ENCODE measurements around the gene TEP1.
"Not testable (repeated sequence)": the region's sequence is repeated elsewhere in the genome, so short reads cannot be mapped to it uniquely, and the experiment has no call there.

TEP1 gene

DNA sequence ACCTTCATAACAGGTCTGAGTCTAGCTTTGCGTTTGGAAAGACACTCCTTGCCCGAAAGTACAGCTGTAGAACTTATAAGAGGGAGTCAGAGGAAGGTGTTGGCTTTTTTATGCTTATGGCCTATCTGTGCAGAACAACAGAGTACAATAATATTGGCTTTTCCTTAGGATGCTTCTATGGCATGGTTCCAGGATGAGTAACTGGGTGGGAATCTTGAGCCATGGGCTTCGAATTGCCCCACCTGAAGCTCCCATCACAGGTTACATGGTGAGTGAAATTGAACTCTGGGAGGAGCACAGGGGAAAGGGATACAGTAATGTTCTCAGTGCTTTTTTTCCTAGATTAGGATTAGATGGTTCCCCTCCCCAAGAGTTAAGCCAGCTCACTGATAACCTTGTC is 56.9 kb downstream of the TEP1 start:
- no peak for FAIRE-seq
- TF ChIP-seq SPI1 (IDR thresholded peaks at IDR 0.05; ENCODE audit: low read depth, low read length) = no peak
- TF ChIP-seq POLR2A (IDR thresholded peaks at IDR 0.05; ENCODE audit: low read depth, low read length) = no peak
- TF ChIP-seq POU2F2 (IDR thresholded peaks at IDR 0.05; ENCODE audit: low read depth, low read length) = no peak
- TF ChIP-seq TAF1 (IDR thresholded peaks at IDR 0.05; ENCODE audit: low read depth, low read length) = no peak
- TF ChIP-seq POLR2AphosphoS5 (IDR thresholded peaks at IDR 0.05; ENCODE audit: low read depth, low read length) = no peak
- no peak for TF ChIP-seq PAX5 (IDR thresholded peaks at IDR 0.05; ENCODE audit: insufficient read depth, low read length, severe bottlenecking)
- no peak for DNase-seq (ENCODE audit: insufficient read length, low spot score)

DNA sequence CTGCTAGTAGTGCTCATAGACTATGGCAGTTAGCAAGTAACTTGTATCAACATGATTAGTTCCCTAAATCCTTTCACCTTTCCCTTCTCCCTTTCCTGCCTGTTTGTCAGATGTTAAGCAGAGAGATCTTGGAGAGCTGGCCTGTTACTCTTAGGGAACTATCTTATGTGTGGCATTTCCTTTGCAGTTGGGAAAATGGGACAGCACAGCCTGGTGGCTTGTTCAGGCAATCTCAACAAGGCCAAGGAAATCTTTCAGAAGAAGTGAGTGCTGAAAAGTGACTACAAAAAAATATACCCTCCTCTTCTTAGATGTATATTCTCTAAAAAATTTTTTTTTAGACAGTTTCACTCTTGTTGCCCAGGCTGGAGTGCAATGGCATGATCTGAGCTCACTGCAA is 62.4 kb downstream of the TEP1 start:
- TF ChIP-seq POLR2AphosphoS5 (IDR thresholded peaks at IDR 0.05; ENCODE audit: low read depth, low read length) (no peak), TAF1 (IDR thresholded peaks at IDR 0.05; ENCODE audit: low read depth, low read length) (no peak), PAX5 (IDR thresholded peaks at IDR 0.05; ENCODE audit: insufficient read depth, low read length, severe bottlenecking) (no peak), POLR2A (IDR thresholded peaks at IDR 0.05; ENCODE audit: low read depth, low read length) (no peak), POU2F2 (IDR thresholded peaks at IDR 0.05; ENCODE audit: low read depth, low read length) (no peak), SPI1 (IDR thresholded peaks at IDR 0.05; ENCODE audit: low read depth, low read length) (no peak)
- no peak for FAIRE-seq
- no peak for DNase-seq (ENCODE audit: insufficient read length, low spot score)

DNA sequence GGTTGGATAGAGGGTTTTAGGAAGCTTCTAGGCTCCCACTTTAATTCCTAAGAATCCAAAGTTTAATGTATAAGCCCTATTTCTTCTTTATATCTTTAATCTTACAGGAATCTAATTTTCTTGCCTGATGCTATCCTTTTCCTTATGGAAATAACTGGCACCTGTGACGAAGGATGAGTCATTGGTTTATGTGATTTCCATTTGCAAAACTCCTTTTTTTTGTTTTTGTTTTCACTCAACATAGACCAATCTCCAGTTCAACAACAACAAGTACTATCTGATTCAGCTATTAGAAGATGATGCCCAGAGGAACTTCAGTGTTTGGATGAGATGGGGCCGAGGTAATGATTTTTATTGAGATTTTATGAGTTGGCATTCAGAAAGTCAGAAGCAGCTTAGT is 63.0 kb downstream of the TEP1 start:
- no peak for FAIRE-seq
- DNase-seq (ENCODE audit: insufficient read length, low spot score) = no peak
- TF ChIP-seq POLR2AphosphoS5 (IDR thresholded peaks at IDR 0.05; ENCODE audit: low read depth, low read length) (no peak), POU2F2 (IDR thresholded peaks at IDR 0.05; ENCODE audit: low read depth, low read length) (no peak), PAX5 (IDR thresholded peaks at IDR 0.05; ENCODE audit: insufficient read depth, low read length, severe bottlenecking) (no peak)

DNA sequence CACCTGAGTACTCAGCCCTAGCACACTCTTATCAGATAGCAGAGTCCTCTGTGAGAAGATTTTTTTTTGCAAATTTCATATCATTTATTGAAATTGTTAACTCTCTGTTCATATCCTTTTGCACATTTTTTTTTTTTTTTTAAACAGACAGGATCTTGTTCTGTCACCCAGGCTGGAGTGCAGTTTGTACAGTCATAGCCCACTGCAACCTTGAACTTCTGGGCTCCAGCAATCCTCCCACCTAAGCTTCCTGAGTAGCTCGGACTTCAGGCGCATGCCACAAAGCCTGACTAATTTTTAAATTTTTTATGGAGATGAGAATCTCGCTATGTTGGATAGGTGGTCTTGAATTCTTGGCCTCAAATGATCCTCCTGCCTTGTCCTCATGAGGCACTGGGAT is 65.6 kb downstream of the TEP1 start:
- no peak for TF ChIP-seq POU2F2 (IDR thresholded peaks at IDR 0.05; ENCODE audit: low read depth, low read length)
- TF ChIP-seq POLR2AphosphoS5 (IDR thresholded peaks at IDR 0.05; ENCODE audit: low read depth, low read length) = no peak
- TF ChIP-seq PAX5 (IDR thresholded peaks at IDR 0.05; ENCODE audit: insufficient read depth, low read length, severe bottlenecking) = no peak
- TF ChIP-seq TAF1 (IDR thresholded peaks at IDR 0.05; ENCODE audit: low read depth, low read length) = no peak
- TF ChIP-seq SPI1 (IDR thresholded peaks at IDR 0.05; ENCODE audit: low read depth, low read length) = no peak
- TF ChIP-seq POLR2A (IDR thresholded peaks at IDR 0.05; ENCODE audit: low read depth, low read length) = no peak
- no peak for FAIRE-seq
- no peak for DNase-seq (ENCODE audit: insufficient read length, low spot score)

DNA sequence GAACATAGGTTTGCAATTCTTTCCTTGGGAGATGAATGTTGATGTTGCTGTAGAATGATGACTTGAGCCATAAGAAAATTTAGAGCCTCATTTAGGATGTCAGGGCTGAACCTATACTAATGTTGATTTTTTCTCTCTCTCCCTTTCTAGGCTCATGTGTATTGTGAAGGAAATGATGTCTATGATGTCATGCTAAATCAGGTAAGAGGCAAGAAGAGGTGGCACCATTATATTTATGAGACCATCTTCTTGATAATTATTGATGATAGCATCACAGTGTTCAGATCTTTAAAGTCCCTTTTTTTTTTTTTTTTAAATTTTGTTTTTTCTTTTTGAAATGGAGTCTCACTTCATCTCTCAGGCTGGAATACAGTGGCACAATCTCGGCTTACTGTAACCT is 66.6 kb downstream of the TEP1 start:
- DNase-seq (ENCODE audit: insufficient read length, low spot score) (no peak), FAIRE-seq (no peak)
- TF ChIP-seq TAF1 (IDR thresholded peaks at IDR 0.05; ENCODE audit: low read depth, low read length) = no peak
- TF ChIP-seq PAX5 (IDR thresholded peaks at IDR 0.05; ENCODE audit: insufficient read depth, low read length, severe bottlenecking) = no peak
- TF ChIP-seq POLR2AphosphoS5 (IDR thresholded peaks at IDR 0.05; ENCODE audit: low read depth, low read length) = no peak
- TF ChIP-seq POLR2A (IDR thresholded peaks at IDR 0.05; ENCODE audit: low read depth, low read length) = no peak
- no peak for TF ChIP-seq SPI1 (IDR thresholded peaks at IDR 0.05; ENCODE audit: low read depth, low read length)

DNA sequence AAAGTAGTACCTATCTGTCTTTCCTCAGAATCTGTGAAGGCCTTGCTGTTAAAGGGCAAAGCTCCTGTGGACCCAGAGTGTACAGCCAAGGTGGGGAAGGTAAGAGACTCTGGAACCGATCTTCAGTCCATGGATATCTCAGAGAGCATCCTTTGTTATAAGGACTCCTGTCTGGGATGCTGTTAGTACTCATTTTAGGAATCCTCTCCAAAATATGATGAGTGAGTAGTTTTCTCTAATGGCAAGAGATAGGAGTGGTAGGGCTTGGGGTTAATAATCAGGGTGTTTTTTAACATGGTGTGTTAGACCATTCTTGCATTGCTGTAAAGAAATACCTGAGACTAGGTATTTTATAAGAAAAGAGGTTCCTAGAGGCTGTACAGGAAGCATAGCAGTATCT is 67.9 kb downstream of the TEP1 start:
- DNase-seq (ENCODE audit: insufficient read length, low spot score) (no peak), FAIRE-seq (no peak)
- TF ChIP-seq TAF1 (IDR thresholded peaks at IDR 0.05; ENCODE audit: low read depth, low read length) (no peak), POU2F2 (IDR thresholded peaks at IDR 0.05; ENCODE audit: low read depth, low read length) (no peak), PAX5 (IDR thresholded peaks at IDR 0.05; ENCODE audit: insufficient read depth, low read length, severe bottlenecking) (no peak)

DNA sequence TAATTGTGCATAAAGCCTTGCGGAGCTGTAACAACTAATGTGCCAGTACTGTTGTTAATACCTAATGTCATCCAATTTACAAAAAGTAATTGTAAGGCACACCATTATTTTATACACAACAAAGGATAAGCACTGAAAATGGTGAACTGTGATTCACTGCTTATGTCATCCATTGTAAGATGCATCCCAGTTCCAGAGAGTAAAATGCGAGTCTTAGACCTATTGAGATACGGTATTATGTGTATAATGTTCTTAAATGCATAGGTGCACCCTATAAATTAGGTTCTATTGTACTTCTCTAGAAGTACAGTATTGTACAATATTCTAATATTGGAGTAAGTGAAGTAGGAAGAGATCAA is 69.5 kb downstream of the TEP1 start:
- no peak for TF ChIP-seq POLR2AphosphoS5 (IDR thresholded peaks at IDR 0.05; ENCODE audit: low read depth, low read length)
- no peak for FAIRE-seq
- DNase-seq (ENCODE audit: insufficient read length, low spot score) = no peak

DNA sequence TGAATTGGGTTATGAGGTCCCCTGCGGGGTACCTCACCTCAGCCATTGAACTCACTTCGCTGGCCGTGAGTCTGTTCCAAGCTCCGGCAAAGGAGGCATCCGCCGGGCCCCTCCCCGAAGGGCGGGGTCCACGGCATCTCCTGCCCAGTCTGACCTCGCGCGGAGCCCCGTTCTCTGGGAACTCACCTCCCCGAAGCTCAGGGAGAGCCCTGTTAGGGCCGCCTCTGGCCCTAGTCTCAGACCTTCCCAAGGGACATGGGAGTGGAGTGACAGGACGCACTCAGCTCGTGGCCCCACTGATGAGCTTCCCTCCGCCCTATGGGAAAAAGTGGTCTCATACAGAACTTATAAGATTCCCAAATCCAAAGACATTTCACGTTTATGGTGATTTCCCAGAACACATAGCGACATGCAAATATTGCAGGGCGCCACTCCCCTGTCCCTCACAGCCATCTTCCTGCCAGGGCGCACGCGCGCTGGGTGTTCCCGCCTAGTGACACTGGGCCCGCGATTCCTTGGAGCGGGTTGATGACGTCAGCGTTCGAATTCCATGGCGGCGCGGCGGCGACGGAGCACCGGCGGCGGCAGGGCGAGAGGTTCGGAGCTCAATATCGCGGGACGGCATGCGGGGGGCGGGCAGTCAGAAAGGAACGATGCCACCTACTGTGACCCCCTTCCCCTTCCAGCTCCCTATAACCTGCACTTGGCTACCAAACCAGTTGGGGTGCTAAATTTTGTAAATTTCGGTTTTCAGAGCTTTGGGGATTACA is 70.0 kb downstream of the TEP1 start, which contains the start of gene PARP2:
TSS of gene PARP2 (plus strand) at position 544 of the 770 bp plus-strand sequence. CDS start at position 551, 7 bp downstream.
- DNase-seq (ENCODE audit: insufficient read length, low spot score) (peak; percentile 74), FAIRE-seq (peak; percentile 100)
- TF ChIP-seq POLR2A (IDR thresholded peaks at IDR 0.05; ENCODE audit: low read depth, low read length) (peak; percentile 99), POU2F2 (IDR thresholded peaks at IDR 0.05; ENCODE audit: low read depth, low read length) (peak; percentile 98; the same call in 1 of the 2 replicates), POLR2AphosphoS5 (IDR thresholded peaks at IDR 0.05; ENCODE audit: low read depth, low read length) (peak; percentile 100), TAF1 (IDR thresholded peaks at IDR 0.05; ENCODE audit: low read depth, low read length) (peak; percentile 55; the same call in 1 of the 2 replicates), SPI1 (IDR thresholded peaks at IDR 0.05; ENCODE audit: low read depth, low read length) (no peak)

DNA sequence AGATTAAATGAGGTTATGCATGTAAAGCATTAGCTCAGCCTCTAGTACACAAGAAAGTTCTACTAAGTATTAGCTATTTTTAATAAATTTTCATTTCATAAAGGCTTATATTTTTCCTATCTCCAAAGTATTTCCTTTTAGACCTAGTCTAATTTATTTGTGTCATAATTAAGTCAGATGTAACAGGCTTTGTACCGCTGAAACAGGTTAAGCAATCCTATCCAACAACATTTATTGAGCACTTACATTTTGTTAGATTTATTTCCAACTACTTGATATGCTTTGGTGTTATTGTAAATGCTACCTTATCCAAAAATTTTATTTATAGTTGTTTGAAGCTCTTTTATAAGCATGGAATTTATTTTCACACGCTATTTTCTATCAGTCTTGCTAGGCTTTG is 71.7 kb downstream of the TEP1 start:
- DNase-seq (ENCODE audit: insufficient read length, low spot score) (no peak), FAIRE-seq (no peak)
- TF ChIP-seq POLR2A (IDR thresholded peaks at IDR 0.05; ENCODE audit: low read depth, low read length) (no peak), PAX5 (IDR thresholded peaks at IDR 0.05; ENCODE audit: insufficient read depth, low read length, severe bottlenecking) (no peak), POU2F2 (IDR thresholded peaks at IDR 0.05; ENCODE audit: low read depth, low read length) (no peak), TAF1 (IDR thresholded peaks at IDR 0.05; ENCODE audit: low read depth, low read length) (no peak), POLR2AphosphoS5 (IDR thresholded peaks at IDR 0.05; ENCODE audit: low read depth, low read length) (no peak), SPI1 (IDR thresholded peaks at IDR 0.05; ENCODE audit: low read depth, low read length) (no peak)

DNA sequence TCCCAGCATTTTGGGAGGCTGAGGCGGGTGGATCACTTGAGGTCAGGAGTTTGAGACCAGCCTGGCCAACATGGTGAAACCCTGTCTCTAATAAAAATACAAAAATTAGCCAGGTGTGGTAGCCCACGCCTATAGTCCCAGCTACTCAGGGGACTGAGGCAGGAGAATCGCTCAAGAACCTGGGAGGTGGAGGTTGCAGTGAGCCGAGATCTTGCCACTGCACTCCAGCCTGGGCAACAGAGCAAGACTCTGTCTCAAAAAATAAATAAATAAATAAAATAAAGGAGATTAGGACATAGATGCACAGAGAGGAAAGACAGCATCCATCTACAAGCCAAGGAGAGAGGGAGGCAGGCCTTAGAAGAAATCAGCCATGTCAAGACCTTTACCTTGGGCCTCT is 72.3 kb downstream of the TEP1 start:
- DNase-seq (ENCODE audit: insufficient read length, low spot score); FAIRE-seq: not testable (repeated sequence)

DNA sequence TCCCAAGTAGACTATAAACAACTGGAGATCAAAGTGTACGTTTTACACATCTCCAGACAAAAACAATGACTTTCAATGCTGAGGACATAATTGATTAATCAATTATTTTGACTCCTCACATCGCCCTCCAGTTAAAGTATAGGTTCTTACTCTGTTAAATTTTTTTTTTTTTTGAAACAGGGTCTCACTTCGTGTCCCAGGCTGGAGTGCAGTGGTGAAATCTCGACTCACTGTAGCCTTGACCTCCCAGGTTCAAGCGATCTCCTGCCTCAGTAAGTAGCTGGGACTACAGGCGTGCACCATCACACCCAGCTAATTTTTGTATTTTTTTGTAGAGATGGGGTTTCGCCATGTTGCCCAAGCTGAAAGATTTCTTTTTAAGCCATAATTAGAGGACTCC is 79.3 kb downstream of the TEP1 start:
- no peak for DNase-seq (ENCODE audit: insufficient read length, low spot score)
- no peak for FAIRE-seq
- TF ChIP-seq PAX5 (IDR thresholded peaks at IDR 0.05; ENCODE audit: insufficient read depth, low read length, severe bottlenecking) (no peak), SPI1 (IDR thresholded peaks at IDR 0.05; ENCODE audit: low read depth, low read length) (no peak), TAF1 (IDR thresholded peaks at IDR 0.05; ENCODE audit: low read depth, low read length) (no peak), POU2F2 (IDR thresholded peaks at IDR 0.05; ENCODE audit: low read depth, low read length) (no peak), POLR2A (IDR thresholded peaks at IDR 0.05; ENCODE audit: low read depth, low read length) (no peak), POLR2AphosphoS5 (IDR thresholded peaks at IDR 0.05; ENCODE audit: low read depth, low read length) (no peak)
